ENCODE data around the gene TMEM45A. TPM values are rescaled to one million over a fixed set of nuclear protein-coding genes. Genes with fewer than 3 reads are reported as not detected.

The TMEM45A gene
- total RNA-seq, 4 donors from 2014 or later: 189 to 746 (median 494) TPM

DNA sequence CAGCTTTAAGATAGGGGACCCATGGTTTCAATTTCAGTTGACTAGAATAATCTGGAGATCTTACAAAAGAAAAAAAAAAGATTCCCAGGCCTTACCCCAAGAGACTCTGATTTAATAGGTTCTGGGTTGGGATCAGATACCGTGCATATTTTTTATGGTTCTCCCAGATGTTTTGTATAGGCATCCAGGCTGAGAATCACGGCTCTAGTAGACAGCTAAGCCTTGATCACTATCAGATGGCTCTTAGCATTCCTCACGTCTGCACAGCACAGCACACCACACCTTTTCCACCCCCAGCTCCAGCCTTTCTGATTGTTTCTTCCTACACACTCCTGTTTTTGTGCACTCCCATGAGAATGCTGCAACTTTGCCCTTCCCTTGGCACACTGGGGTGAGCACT lies 40.8 kb downstream of the TMEM45A start:
- peaks cover 62% of the 10 kb centered on the region for H3K4me1 ChIP-seq
- DNase-seq (ENCODE audit: low spot score in 2 of 2): no peak

DNA sequence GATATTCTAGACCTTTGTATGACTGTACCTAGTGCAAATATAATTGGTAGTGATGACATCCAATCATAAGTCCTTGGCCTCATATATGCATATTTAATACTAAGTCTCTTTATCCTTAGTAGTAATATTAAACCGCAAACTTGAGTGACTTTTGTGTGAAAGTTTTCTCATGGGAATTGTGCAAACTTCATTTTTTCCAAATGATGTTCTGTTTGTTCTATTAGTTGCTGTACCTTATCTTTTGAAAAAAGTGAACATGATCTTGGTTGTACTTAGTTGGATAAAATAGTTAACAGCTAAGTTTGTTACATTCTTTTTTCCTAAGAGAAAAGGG lies 43.2 kb downstream of the TMEM45A start:
- H3K4me3 ChIP-seq: no peak overlapping the region
- no peaks in the 10 kb centered on the region for H3K36me3 ChIP-seq
- TF ChIP-seq EP300 (IDR thresholded peaks at IDR 0.05): no peak
- no peak for TF ChIP-seq CTCF (IDR thresholded peaks at IDR 0.05)
- TF ChIP-seq POLR2A (IDR thresholded peaks at IDR 0.05): no peak
- TF ChIP-seq POLR2AphosphoS5 (IDR thresholded peaks at IDR 0.05): no peak
- peaks cover 51% of the 10 kb centered on the region for H3K4me1 ChIP-seq
- DNase-seq (ENCODE audit: low spot score in 2 of 2): no peak
- H3K27ac ChIP-seq: no peak overlapping the region
- no peaks in the 10 kb centered on the region for H3K9me3 ChIP-seq
- WGBS: 85% methylated on average over 1 of the region's 1 CpG
- H3K27me3 ChIP-seq: no peaks in the 10 kb centered on the region

More for the DNA sequence above, 40.8 kb downstream of the TMEM45A start:
- Histone ChIP-seq H3K4me3 (no peak overlapping the region), H3K9me3 (no peaks in the 10 kb centered on the region), H3K36me3 (no peaks in the 10 kb centered on the region), H3K27ac (peak overlapping the region; percentile 42), H3K27me3 (no peaks in the 10 kb centered on the region)
- TF ChIP-seq EP300 (IDR thresholded peaks at IDR 0.05): no peak
- TF ChIP-seq CTCF (IDR thresholded peaks at IDR 0.05): no peak
- no peak for TF ChIP-seq POLR2AphosphoS5 (IDR thresholded peaks at IDR 0.05)
- 36% methylated on average over 3 of the region's 3 CpGs for WGBS

DNA sequence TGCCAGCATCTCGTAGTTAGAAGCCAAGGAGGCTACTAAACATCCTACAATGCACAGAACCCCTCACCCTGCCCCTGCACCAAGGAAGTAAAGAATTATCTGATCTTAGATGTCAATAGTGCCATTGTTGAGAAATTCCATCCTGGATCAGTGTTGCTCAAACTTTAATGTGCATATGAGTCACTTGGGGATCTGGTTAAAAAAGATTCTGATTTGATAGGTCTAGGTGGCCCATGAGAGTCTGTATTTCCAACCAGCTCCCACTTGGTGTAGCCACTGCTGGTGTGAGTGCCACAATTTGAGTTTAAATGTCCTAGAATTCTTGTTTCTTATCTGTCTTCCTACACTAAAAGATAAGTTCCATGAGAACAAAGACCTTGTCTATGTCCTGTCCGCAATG lies 43.7 kb downstream of the TMEM45A start:
- Histone ChIP-seq H3K4me1 (peaks cover 48% of the 10 kb centered on the region), H3K36me3 (no peaks in the 10 kb centered on the region), H3K9me3 (no peaks in the 10 kb centered on the region), H3K27ac (no peak overlapping the region), H3K27me3 (no peaks in the 10 kb centered on the region), H3K4me3 (no peak overlapping the region)
- 97% methylated on average over 2 of the region's 2 CpGs for WGBS
- TF ChIP-seq EP300 (IDR thresholded peaks at IDR 0.05) (no peak), POLR2AphosphoS5 (IDR thresholded peaks at IDR 0.05) (no peak), CTCF (IDR thresholded peaks at IDR 0.05) (no peak), POLR2A (IDR thresholded peaks at IDR 0.05) (no peak)
- no peak for DNase-seq (ENCODE audit: low spot score in 2 of 2)

GRCh38 chr3:100537646-100538338 lies 45.4 kb downstream of the TMEM45A start:
- Histone ChIP-seq H3K4me1 (peaks cover 35% of the 10 kb centered on the region), H3K9me3 (no peaks in the 10 kb centered on the region), H3K27ac (peak overlapping the region; percentile 45), H3K4me3 (no peak overlapping the region), H3K27me3 (no peaks in the 10 kb centered on the region), H3K36me3 (no peaks in the 10 kb centered on the region)
- TF ChIP-seq POLR2AphosphoS5 (IDR thresholded peaks at IDR 0.05) (no peak), EP300 (IDR thresholded peaks at IDR 0.05) (no peak), CTCF (IDR thresholded peaks at IDR 0.05) (no peak), POLR2A (IDR thresholded peaks at IDR 0.05) (no peak)
- no peak for DNase-seq (ENCODE audit: low spot score in 2 of 2)
- WGBS: 82% methylated on average over 5 of the region's 5 CpGs

- peak overlapping the region; percentile 22 for H3K27ac ChIP-seq
- no peaks in the 10 kb centered on the region for H3K36me3 ChIP-seq
- TF ChIP-seq POLR2AphosphoS5 (IDR thresholded peaks at IDR 0.05): no peak
- no peaks in the 10 kb centered on the region for H3K9me3 ChIP-seq
- no peaks in the 10 kb centered on the region for H3K27me3 ChIP-seq
- H3K4me1 ChIP-seq: peaks cover 30% of the 10 kb centered on the region
- 40% methylated on average over 1 of the region's 1 CpG for WGBS
- no peak overlapping the region for H3K4me3 ChIP-seq
- no peak for DNase-seq (ENCODE audit: low spot score in 2 of 2)
Measured at GRCh38 chr3:100538339-100538706, 45.9 kb downstream of the TMEM45A start.

Measured in suprapubic skin (tissue), 4 donors.